WTC11 (cell line): Measurements from ENCODE around the gene MT1M. TPM values are rescaled to one million over a fixed set of nuclear protein-coding genes. Genes with fewer than 3 reads are reported as not detected.
A peak's percentile ranks its signal among the peaks of the same experiment; 100 is the strongest.

Experiments
- ATAC-seq: fragments of 200-7000 bp; cut with Tn5 transposase; 2 replicates; pipeline ENCODE4 v1.10.0; 2021; ENCODE audit warnings: mild to moderate bottlenecking, moderate library complexity
- CTCF ChIA-PET: fragments of 300-600 bp; sonication (Branson Sonifier 250); formaldehyde crosslinking; loops from one replicate; lab custom pipeline; 2021; ENCODE audit warnings: antibody characterized with exemption; lab: Charles Lee
- POLR2A ChIA-PET: fragments of 350-600 bp; sonication (Branson Sonifier 250); formaldehyde crosslinking; loops from one replicate; lab custom pipeline; 2021; ENCODE audit warnings: antibody characterized with exemption; lab: Charles Lee
- DNase-seq: peaks from one replicate; pipeline ENCODE4 v3.0.0; 2021; ENCODE audit warnings: low spot score
- H3K27ac Mint-ChIP-seq: 2 replicates; pipeline ENCODE4 v1.8.0; 2021; ENCODE audit warnings: mixed read lengths
- H3K27me3 Mint-ChIP-seq: 2 replicates; pipeline ENCODE4 v1.8.0; 2021; ENCODE audit warnings: low read depth, mild to moderate bottlenecking, moderate library complexity, mixed read lengths
- H3K36me3 Mint-ChIP-seq: 2 replicates; pipeline ENCODE4 v1.8.0; 2021; ENCODE audit warnings: mixed read lengths
- H3K4me1 Mint-ChIP-seq: 2 replicates; pipeline ENCODE4 v1.8.0; 2022; ENCODE audit warnings: mixed read lengths
- H3K4me3 Mint-ChIP-seq: 2 replicates; pipeline ENCODE4 v1.8.0; 2021; ENCODE audit warnings: mild to moderate bottlenecking, moderate library complexity, mixed read lengths
- H3K9me3 Mint-ChIP-seq: 2 replicates; pipeline ENCODE4 v1.8.0; 2021; ENCODE audit warnings: mixed read lengths
- ARID4B ChIP-seq: sonication (generic); formaldehyde crosslinking; IDR thresholded peaks from 2 replicates; pipeline ENCODE4 v1.8.0; 2023; ENCODE audit warnings: missing genetic modification reagents, mild to moderate bottlenecking, borderline replicate concordance
- CBFB ChIP-seq: sonication (generic); formaldehyde crosslinking; IDR thresholded peaks from 2 replicates; pipeline ENCODE4 v1.8.1; 2022; ENCODE audit warnings: mild to moderate bottlenecking, low read depth, missing genetic modification reagents
- CTCF ChIP-seq: fragments of 200-600 bp; IDR thresholded peaks from 2 replicates; pipeline ENCODE4 v1.8.0; 2022; ENCODE audit warnings: antibody characterized with exemption
- E2F1 ChIP-seq: sonication (generic); formaldehyde crosslinking; IDR thresholded peaks from 2 replicates; pipeline ENCODE4 v1.8.0; 2022; ENCODE audit warnings: mild to moderate bottlenecking, missing genetic modification reagents
- E2F4 ChIP-seq: sonication (generic); formaldehyde crosslinking; IDR thresholded peaks from 2 replicates; pipeline ENCODE4 v1.8.1; 2022; ENCODE audit warnings: low read depth, mild to moderate bottlenecking, moderate library complexity, missing genetic modification reagents, borderline replicate concordance
- E2F5 ChIP-seq: sonication (generic); formaldehyde crosslinking; IDR thresholded peaks from 2 replicates; pipeline ENCODE4 v1.8.1; 2022; ENCODE audit warnings: mild to moderate bottlenecking, moderate library complexity, missing genetic modification reagents
- EMX1 ChIP-seq: fragments of 250-450 bp; sonication (Bioruptor Pico); IDR thresholded peaks from 2 replicates; pipeline ENCODE4 v1.8.0; 2021; ENCODE audit warnings: mild to moderate bottlenecking
- FOXP1 ChIP-seq: sonication (generic); formaldehyde crosslinking; IDR thresholded peaks from 2 replicates; pipeline ENCODE4 v1.8.0; 2022; ENCODE audit warnings: missing genetic modification reagents, mild to moderate bottlenecking, moderate library complexity, borderline replicate concordance
- GABPB1 ChIP-seq: sonication (generic); formaldehyde crosslinking; IDR thresholded peaks from 2 replicates; pipeline ENCODE4 v1.8.1; 2023; ENCODE audit warnings: mild to moderate bottlenecking, missing genetic modification reagents
- GRHL2 ChIP-seq: fragments of 250-450 bp; sonication (Bioruptor Pico); IDR thresholded peaks from 2 replicates; pipeline ENCODE4 v1.8.0; 2022; ENCODE audit warnings: mild to moderate bottlenecking, moderate library complexity; ENCODE audit not compliant: insufficient replicate concordance, severe bottlenecking
- GTF2I ChIP-seq: fragments of 250-450 bp; sonication (Bioruptor Pico); conservative IDR thresholded peaks from 2 replicates; pipeline ENCODE4 v1.4.0; 2021; ENCODE audit warnings: mild to moderate bottlenecking
- HMGXB4 ChIP-seq: sonication (generic); formaldehyde crosslinking; IDR thresholded peaks from 2 replicates; pipeline ENCODE4 v1.8.1; 2023; ENCODE audit warnings: mild to moderate bottlenecking, moderate library complexity, missing genetic modification reagents
- MAX ChIP-seq: sonication (generic); formaldehyde crosslinking; IDR thresholded peaks from 2 replicates; pipeline ENCODE4 v1.8.0; 2022; ENCODE audit warnings: mild to moderate bottlenecking, missing genetic modification reagents
- NFE2L1 ChIP-seq: sonication (generic); formaldehyde crosslinking; IDR thresholded peaks from 2 replicates; pipeline ENCODE4 v1.8.1; 2023; ENCODE audit warnings: missing genetic modification reagents
- NR3C1 ChIP-seq: sonication (generic); formaldehyde crosslinking; conservative IDR thresholded peaks from 2 replicates; pipeline ENCODE4 v1.8.1; 2023; ENCODE audit warnings: low read depth, mild to moderate bottlenecking, missing genetic modification reagents
- PREB ChIP-seq: sonication (generic); formaldehyde crosslinking; IDR thresholded peaks from 2 replicates; pipeline ENCODE4 v1.8.1; 2022; ENCODE audit warnings: mild to moderate bottlenecking, missing genetic modification reagents, moderate library complexity, borderline replicate concordance
- PRRX2 ChIP-seq: fragments of 250-450 bp; sonication (Bioruptor Pico); IDR thresholded peaks from 2 replicates; pipeline ENCODE4 v1.8.0; 2021; ENCODE audit warnings: mild to moderate bottlenecking
- ZNF121 ChIP-seq: sonication (generic); formaldehyde crosslinking; IDR thresholded peaks from 2 replicates; pipeline ENCODE4 v1.8.0; 2023; ENCODE audit warnings: missing genetic modification reagents
- ZNF263 ChIP-seq: sonication (generic); formaldehyde crosslinking; IDR thresholded peaks from 2 replicates; pipeline ENCODE4 v1.8.1; 2022; ENCODE audit warnings: low read depth, mild to moderate bottlenecking, moderate library complexity, missing genetic modification reagents
- total RNA-seq: library from RNA; stranded (reverse); gene quantifications from 3 replicates; pipeline ENCODE4 v1.2.3, GENCODE V29; 2021

Gene MT1M
- total RNA-seq, 1 experiment from 2014 or later: 4.7 TPM

- TF ChIP-seq HMGXB4 (CRISPR knock-in tag) (no peak), ZNF263 (CRISPR knock-in tag) (no peak), GRHL2 (CRISPR knock-in tag) (no peak), E2F5 (CRISPR knock-in tag) (no peak), FOXP1 (CRISPR knock-in tag) (no peak), PRRX2 (CRISPR knock-in tag) (no peak), ARID4B (CRISPR knock-in tag) (no peak)
- TF ChIP-seq, all 79 proteins: peak for 0
These were observed 24.8 kb upstream of the MT1M start (continued) for GRCh38 chr16:56607675-56608042.

GRCh38 chr16:56608043-56608875, 24.2 kb upstream of the MT1M start, which contains the start of gene MT2A:
MT2A (plus strand) TSS chr16:56608584; CDS start chr16:56608656, 72 bp downstream.
- ChIA-PET POLR2A (interaction anchor here (0.5 to 4.8 kb wide), 13 partner anchors 9 to 1259 kb away, joined by 3 to 68 read pairs (median 4); partner anchors contain the start of genes MT1E, MT1F, MT1G and MT1H), CTCF (interaction anchor here (0.6 to 4.5 kb wide), 6 partner anchors 17 to 171 kb away, joined by 3 to 28 read pairs (median 3); partner anchors contain the start of gene MT1E)
- Mint-ChIP-seq H3K9me3 (no peaks in the 10 kb centered on the region), H3K4me1 (peaks cover 43% of the 10 kb centered on the region), H3K36me3 (no peaks in the 10 kb centered on the region), H3K27me3 (peaks cover 68% of the 10 kb centered on the region), H3K4me3 (peak within 1 kb of the TSS; percentile 79), H3K27ac (peak within 1 kb of the TSS; percentile 18; the same call in 1 of the 2 replicates)
- ATAC-seq (peak; percentile 85), DNase-seq (peak; percentile 89)
- TF ChIP-seq NR3C1 (CRISPR knock-in tag) (no peak), MAX (0 out of 2 replicates have a peak, but pooled peaks have one; percentile 23), E2F5 (CRISPR knock-in tag) (0 out of 2 replicates have a peak, but pooled peaks have one; percentile 67), CTCF (no peak), ZNF263 (CRISPR knock-in tag) (0 out of 2 replicates have a peak, but pooled peaks have one; percentile 28), GTF2I (no peak), GABPB1 (CRISPR knock-in tag) (peak; percentile 67; the same call in 1 of the 2 replicates), E2F1 (no peak), NFE2L1 (CRISPR knock-in tag) (no peak), EMX1 (CRISPR knock-in tag) (no peak), CBFB (no peak), PRRX2 (CRISPR knock-in tag) (no peak), E2F4 (no peak), ZNF121 (no peak), PREB (CRISPR knock-in tag) (0 out of 2 replicates have a peak, but pooled peaks have one; percentile 40)
